Occipital lobe (tissue), 3 donors: Measurements from ENCODE around the gene TAF11L12. TPM values are rescaled to one million over a fixed set of nuclear protein-coding genes. Genes with fewer than 3 reads are reported as not detected.
"Not testable (repeated sequence)": the region's sequence is repeated elsewhere in the genome, so short reads cannot be mapped to it uniquely, and the experiment has no call there.

Experiments
- DNase-seq: peaks from one replicate; lab custom pipeline; 2025; lab: John Stamatoyannopoulos, UW
- small RNA-seq: library from RNA; depleted of rRNA; stranded (forward); fragments of <200 nt; gene quantifications from one replicate; pipeline ENCODE3, GENCODE V24; 2014
- total RNA-seq: library from RNA; depleted of rRNA; stranded (reverse); fragments of >200 nt; gene quantifications from one replicate; pipeline ENCODE4 v1.2.3, GENCODE V29; 2014

The TAF11L12 gene
- total RNA-seq, result not detected

DNA sequence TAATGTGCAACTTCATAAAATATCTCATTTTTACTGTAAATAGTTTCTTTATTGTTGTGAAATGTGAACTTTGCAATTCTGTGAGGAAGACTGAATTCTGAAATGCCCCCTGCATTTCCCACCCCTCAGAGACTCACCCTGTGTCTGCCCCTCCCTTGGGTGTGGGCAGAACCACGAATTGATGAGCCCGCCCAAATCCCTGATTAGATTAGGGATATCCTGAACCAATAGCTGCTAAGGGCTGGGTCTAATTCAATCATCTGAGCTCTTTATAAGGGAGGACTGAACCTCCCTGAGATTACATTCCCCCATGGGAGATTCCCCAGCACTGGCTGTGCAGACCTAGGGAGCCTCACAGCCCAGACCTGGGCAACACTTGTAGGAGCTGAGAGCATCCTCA lies at the start of gene TAF11L12:
Gene TAF11L12 (plus strand): TSS at position 301 of the 400 bp plus-strand sequence.
- DNase-seq, result not testable (repeated sequence)

GRCh38 chr5:17585658-17586057 lies 24.5 kb upstream of the TAF11L12 start, which contains the start of gene TAF11L7:
Gene TAF11L7, minus strand, starts transcription at chr5:17585758.
- not testable (repeated sequence) for DNase-seq

GRCh38 chr5:17590860-17591259 lies 19.3 kb upstream of the TAF11L12 start, which contains the start of gene TAF11L8:
Gene TAF11L8, minus strand, starts transcription at chr5:17590960.
- DNase-seq, result not testable (repeated sequence)

- DNase-seq, result not testable (repeated sequence)
These were observed 15.9 kb upstream of the TAF11L12 start, which contains the start of gene TAF11L9 for GRCh38 chr5:17594255-17594654. Gene TAF11L9, minus strand, starts transcription at chr5:17594394.

GRCh38 chr5:17597728-17598127 lies 12.5 kb upstream of the TAF11L12 start, which contains the start of gene TAF11L10:
Gene TAF11L10, minus strand, starts transcription at chr5:17597828.
- DNase-seq, result not testable (repeated sequence)

DNA sequence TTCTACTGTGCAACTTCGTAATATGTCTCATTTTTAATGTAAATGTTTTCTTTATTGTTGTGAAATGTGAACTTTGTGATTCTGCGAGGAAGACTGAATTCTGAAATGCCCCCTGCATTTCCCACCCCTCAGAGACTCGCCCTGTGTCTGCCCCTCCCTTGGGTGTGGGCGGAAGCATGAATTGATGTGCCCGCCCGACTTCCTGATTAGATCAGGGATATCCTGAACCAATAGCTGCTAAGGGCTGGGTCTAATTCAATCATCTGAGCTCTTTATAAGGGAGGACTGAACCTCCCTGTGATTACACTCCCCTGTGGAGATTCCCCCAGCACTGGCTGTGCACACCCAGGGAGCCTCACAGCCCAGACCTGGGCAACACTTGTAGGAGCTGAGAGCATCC lies 6.3 kb upstream of the TAF11L12 start, which contains the start of gene TAF11L11:
Gene TAF11L11 (plus strand): TSS at position 304 of the 400 bp plus-strand sequence.
- not testable (repeated sequence) for DNase-seq

DNA sequence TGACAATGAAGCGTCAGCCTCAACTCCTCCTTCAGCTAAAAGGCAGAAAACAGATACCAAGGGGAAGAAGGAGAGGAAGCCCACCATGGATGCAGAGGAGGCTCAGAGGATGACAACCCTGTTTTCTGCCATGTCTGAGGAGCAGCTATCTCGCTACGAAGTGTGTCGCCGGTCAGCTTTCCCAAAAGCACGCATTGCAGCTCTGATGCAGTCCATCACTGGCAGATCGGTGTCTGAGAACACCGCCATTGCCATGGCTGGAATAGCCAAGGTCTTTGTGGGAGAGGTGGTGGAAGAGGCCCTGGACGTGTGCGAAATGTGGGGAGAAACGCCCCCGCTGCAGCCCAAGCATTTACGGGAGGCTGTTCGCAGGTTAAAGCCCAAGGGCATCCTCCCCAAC lies 5.2 kb upstream of the TAF11L12 start:
- no peak for DNase-seq

DNA sequence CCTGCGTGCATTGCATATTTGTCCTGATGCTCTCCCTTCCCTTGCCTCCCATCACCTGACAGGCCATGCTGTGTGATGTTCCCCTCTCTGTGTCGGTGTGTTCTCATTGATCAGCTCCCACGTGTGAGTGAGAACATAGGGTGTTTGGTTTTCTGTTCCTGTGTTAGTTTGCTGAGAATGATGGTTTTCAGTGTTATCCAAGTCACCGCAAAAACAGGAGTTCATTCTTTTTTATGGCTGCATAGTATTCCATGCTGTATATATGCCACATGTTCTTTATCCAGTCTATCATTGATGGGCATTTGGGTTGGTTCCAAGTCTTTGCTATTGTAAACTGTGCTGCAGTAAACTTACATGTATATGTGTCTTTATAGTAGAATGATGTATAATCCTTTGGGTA lies 2.7 kb upstream of the TAF11L12 start:
- not testable (repeated sequence) for DNase-seq

DNA sequence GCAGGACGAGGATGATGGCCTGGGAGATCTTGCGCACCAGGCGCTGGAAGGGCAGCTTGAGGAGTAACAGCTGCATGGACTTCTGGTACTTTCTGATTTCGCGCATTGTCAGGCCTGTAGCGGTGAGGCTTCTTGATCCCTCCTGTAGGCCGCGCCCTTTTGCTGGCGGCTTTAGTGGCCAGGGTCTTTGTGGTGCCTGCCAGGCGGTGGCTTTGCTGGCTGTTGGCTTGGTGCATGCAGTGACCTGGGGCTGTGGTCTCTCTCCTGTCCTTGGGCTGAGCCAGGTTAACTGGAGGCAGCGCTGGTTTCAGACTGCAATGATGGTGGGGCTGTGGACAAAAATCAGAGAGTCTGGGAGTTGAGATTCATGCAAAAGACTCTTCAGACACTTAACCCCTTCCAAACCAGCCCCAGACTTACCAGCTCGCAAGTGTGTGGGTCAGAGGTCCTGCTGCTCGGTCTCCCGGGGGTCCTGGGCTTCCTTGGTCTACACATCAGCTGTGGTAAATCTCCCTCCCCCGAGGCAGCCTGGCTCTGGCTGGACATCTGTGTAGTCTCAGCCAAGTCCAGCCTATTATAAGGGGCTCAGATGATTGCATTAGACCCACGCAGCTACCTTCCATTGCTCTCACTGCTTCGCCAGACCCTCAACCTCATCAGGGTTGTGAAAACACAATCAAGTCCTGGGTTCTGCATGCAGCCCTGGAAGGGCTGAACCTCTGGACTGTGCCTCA lies 4.8 kb downstream of the TAF11L12 start:
- DNase-seq, result no peak

DNA sequence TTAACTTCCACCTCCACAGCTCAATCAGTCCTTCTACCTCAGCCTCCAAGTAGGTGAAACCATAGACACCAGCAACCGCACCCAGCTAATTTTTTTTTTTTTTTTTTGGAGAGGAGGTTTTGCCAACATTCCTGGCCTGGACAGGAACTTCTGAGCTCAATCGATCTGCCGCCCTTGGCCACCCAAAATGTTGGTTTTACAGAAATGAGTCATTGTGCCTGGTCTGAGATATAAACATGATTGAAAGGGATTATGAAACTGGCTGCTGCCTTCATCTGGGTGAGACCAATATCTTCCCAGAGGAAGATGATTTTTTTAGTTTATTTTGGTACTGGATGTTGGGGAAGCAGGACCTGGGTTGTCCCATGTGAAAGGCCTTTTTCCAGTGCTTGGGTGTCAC lies 9.2 kb downstream of the TAF11L12 start:
- no peak for DNase-seq

DNA sequence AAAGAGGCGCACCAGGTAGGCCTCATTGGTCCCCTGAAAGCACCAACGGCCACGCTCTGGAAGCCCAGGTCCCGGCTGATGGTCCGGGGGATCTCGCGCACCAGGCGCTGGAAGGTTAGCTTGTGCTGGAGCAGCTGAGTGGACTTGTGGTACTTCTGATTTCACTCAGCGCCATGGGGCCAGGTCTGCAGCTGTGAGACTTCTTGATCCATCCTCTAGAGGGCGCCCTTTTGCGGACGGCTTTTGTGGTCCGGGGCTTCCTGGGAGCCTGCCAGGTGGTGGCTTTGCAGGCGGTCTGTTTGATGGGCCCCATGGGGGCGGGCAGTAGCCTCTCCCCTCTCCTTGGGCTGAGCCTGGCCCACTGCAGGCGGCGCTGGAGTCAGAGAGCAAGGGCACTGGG lies 10.4 kb downstream of the TAF11L12 start:
- no peak for DNase-seq

DNA sequence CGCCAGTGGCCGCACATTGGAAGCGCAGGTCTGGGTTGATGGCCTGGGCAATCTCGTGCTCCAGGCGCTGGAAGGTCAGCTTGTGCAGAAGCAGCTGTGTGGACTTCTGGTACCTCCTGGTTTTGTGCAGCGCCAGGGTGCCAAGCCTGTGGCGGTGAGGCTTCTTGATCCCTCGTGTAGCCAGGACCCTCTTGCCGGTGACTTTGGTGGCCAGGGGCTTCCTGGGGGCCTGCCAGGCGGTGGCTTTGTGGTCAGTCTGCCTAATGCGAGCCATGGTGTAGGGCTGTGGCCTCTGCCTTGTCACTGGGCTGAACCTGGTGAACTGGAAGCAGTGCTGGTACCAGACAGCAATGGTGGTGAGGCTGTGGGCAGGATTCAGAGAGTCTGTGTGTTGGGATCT lies 15.5 kb downstream of the TAF11L12 start:
- no peak for DNase-seq

DNA sequence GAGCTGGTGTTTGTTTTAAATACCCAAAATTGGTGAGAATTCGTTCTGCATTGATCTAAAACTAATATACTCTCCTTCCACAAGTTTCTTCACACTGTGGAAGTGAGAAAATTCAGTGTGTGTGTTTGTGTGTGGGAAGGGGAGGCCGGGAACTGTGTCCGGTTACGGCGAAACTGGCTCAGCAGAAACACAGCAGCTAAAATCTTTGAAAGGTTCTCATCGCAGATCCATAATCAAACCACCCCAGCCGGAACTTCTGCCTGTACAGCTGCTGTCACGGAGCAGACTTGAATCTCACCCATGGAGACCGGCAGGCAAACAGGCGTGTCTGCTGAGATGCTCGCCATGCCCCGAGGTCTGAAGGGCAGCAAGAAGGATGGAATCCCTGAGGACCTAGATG lies 21.6 kb downstream of the TAF11L12 start, which contains the start of gene TAF11L13:
Gene TAF11L13 (plus strand): TSS at position 301 of the 400 bp plus-strand sequence.
- not testable (repeated sequence) for DNase-seq

- DNase-seq, result no peak
These were observed 24.0 kb downstream of the TAF11L12 start, which contains the start of gene TAF11L14 for GRCh38 chr5:17634160-17634559. Gene TAF11L14, plus strand, starts transcription at chr5:17634460.

DNA sequence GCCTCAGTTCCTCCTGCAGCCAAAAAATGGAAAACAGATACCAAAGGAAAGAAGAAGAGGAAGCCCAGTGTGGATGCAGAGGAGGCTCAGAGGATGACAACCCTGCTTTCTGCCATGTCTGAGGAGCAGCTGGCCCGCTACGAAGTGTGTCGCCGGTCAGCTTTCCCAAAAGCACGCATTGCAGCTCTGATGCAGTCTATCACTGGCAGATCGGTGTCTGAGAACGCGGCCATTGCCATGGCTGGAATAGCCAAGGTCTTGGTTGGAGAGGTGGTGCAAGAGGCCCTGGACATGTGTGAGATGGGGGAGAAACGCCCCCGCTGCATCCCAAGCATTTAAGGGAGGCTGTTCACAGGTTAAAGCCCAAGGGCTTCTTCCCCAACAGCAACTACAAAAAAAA lies 39.0 kb downstream of the TAF11L12 start:
- DNase-seq, result not testable (repeated sequence)

GRCh38 chr5:17655201-17655759 lies 45.1 kb downstream of the TAF11L12 start:
- not testable (repeated sequence) for DNase-seq

GRCh38 chr5:17655921-17656320 lies 45.7 kb downstream of the TAF11L12 start:
- no peak for DNase-seq

Small RNA genes lying within 50 kb of the gene (small RNA-seq; reads per million reads assigned to genes)
- gene AC233724.1, result not detected
- not detected for gene AC233724.2
- not detected for gene AC233724.3
- not detected for gene AC233724.4
- not detected for gene AC233724.6
- not detected for gene AC233724.7

Other genes with a start within 250 kb of the TAF11L12 start
- gene TAF11L2, start 112.2 kb upstream of the TAF11L12 start, total RNA-seq, result not detected
- gene TAF11L3, start 92.0 kb upstream of the TAF11L12 start, total RNA-seq, result not detected
- not detected for gene TAF11L4, start 88.6 kb upstream of the TAF11L12 start, total RNA-seq
- not detected for gene TAF11L5, start 85.2 kb upstream of the TAF11L12 start, total RNA-seq
- not detected for gene TAF11L6, start 81.7 kb upstream of the TAF11L12 start, total RNA-seq
- not detected for gene TAF11L7, start 24.6 kb upstream of the TAF11L12 start, total RNA-seq
- not detected for gene TAF11L8, start 19.4 kb upstream of the TAF11L12 start, total RNA-seq
- gene TAF11L9, start 16.0 kb upstream of the TAF11L12 start, total RNA-seq, result not detected
- not detected for gene TAF11L10, start 12.6 kb upstream of the TAF11L12 start, total RNA-seq
- not detected for gene TAF11L11, start 6.2 kb upstream of the TAF11L12 start, total RNA-seq
- gene TAF11L13, start 21.7 kb downstream of the TAF11L12 start, total RNA-seq, result not detected
- not detected for gene TAF11L14, start 24.1 kb downstream of the TAF11L12 start, total RNA-seq